Mucosa of stomach (tissue), 1 donor: ENCODE measurements around the gene BCL2L1.

Source experiments
- H3K27me3 ChIP-seq: one replicate; pipeline ENCODE4 v1.7.0; 2013; ENCODE audit warnings: mild to moderate bottlenecking, low read length; ENCODE audit not compliant: control insufficient read depth, insufficient read depth
- H3K36me3 ChIP-seq: one replicate; pipeline ENCODE4 v1.7.0; 2013; ENCODE audit warnings: low read length; ENCODE audit not compliant: control insufficient read depth, insufficient read depth
- H3K4me1 ChIP-seq: one replicate; pipeline ENCODE4 v1.7.0; 2013; ENCODE audit warnings: mild to moderate bottlenecking, low read length; ENCODE audit not compliant: control insufficient read depth, insufficient read depth
- H3K4me3 ChIP-seq: one replicate; pipeline ENCODE4 v1.7.0; 2013; ENCODE audit warnings: low read length
- H3K9ac ChIP-seq: one replicate; pipeline ENCODE4 v1.7.0; 2013; ENCODE audit warnings: mild to moderate bottlenecking, low read length, moderate library complexity
- H3K9me3 ChIP-seq: one replicate; pipeline ENCODE4 v1.7.0; 2013; ENCODE audit warnings: mild to moderate bottlenecking, low read length, moderate library complexity; ENCODE audit not compliant: control insufficient read depth
- donor health status: Pancreatic carcinoma.

The BCL2L1 gene

GRCh38 chr20:31679357-31680285 is 43.0 kb downstream of the BCL2L1 start:
- Histone ChIP-seq H3K9ac (no peak overlapping the region), H3K36me3 (no peaks in the 10 kb centered on the region), H3K4me1 (peaks cover 57% of the 10 kb centered on the region), H3K4me3 (no peak overlapping the region), H3K9me3 (no peaks in the 10 kb centered on the region), H3K27me3 (no peaks in the 10 kb centered on the region)

- Histone ChIP-seq H3K9me3 (no peaks in the 10 kb centered on the region), H3K36me3 (no peaks in the 10 kb centered on the region), H3K27me3 (no peaks in the 10 kb centered on the region), H3K4me3 (no peak overlapping the region), H3K4me1 (peaks cover 59% of the 10 kb centered on the region), H3K9ac (no peak overlapping the region)
These were observed 44.0 kb downstream of the BCL2L1 start for GRCh38 chr20:31678389-31679356.

DNA sequence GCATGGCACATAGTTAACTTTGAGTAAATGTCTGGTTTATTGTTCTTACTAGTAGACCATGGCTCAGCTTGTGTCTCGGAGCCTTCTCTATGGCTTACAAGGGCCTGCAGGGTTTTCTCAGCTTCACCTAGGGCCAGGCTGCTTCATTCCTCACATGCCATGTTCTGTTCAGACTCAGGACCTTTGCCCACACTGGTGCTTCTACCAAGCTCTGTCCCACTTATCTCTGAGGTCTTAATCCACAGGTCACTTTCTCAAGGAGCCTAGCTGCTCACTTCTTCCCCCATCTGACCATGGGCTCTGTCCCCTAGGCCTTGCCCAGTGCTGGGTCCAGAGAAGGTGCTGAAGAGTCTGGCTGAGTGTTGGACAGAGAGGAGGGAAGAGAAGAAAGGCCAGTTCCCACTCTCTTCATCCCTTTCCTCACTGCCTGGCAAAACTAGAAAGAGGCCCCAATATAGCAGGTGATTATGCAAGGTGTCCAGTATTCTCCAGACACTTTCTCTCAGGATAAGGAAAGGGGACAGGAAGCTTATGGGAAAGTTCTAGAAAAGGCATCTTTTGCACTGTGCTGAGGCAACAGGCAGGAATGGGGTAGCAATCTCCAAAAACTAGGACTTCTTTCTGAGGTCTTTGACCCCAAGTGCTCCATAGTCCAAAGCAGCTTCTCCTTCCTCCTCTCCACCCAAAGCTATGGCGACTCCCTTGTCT is 45.0 kb downstream of the BCL2L1 start:
- H3K9me3 ChIP-seq = no peaks in the 10 kb centered on the region
- H3K36me3 ChIP-seq = no peaks in the 10 kb centered on the region
- H3K9ac ChIP-seq = no peak overlapping the region
- H3K4me1 ChIP-seq = peaks cover 59% of the 10 kb centered on the region
- H3K27me3 ChIP-seq = no peaks in the 10 kb centered on the region
- no peak overlapping the region for H3K4me3 ChIP-seq

DNA sequence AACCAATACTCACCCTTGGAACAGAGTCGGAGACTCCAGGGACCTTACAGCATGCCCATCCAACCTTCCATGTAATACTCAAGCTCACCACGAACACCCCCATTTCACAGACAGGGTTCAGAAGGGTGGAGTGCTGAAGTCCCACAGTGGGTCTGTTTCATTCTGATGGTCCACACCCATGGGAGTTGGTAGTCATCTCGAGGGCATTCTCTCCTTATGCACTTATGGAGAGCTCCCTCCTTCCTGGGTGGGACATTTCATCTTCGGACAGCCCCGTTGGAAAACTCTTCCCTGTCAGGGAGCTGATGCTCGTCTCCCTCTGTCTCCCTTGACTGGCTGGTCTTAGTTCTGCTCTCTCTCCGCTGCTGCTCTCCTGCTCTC is 46.1 kb downstream of the BCL2L1 start:
- H3K9ac ChIP-seq = no peak overlapping the region
- no peaks in the 10 kb centered on the region for H3K36me3 ChIP-seq
- H3K9me3 ChIP-seq = no peaks in the 10 kb centered on the region
- H3K27me3 ChIP-seq = no peaks in the 10 kb centered on the region
- peaks cover 59% of the 10 kb centered on the region for H3K4me1 ChIP-seq
- peak overlapping the region; percentile 4 for H3K4me3 ChIP-seq

DNA sequence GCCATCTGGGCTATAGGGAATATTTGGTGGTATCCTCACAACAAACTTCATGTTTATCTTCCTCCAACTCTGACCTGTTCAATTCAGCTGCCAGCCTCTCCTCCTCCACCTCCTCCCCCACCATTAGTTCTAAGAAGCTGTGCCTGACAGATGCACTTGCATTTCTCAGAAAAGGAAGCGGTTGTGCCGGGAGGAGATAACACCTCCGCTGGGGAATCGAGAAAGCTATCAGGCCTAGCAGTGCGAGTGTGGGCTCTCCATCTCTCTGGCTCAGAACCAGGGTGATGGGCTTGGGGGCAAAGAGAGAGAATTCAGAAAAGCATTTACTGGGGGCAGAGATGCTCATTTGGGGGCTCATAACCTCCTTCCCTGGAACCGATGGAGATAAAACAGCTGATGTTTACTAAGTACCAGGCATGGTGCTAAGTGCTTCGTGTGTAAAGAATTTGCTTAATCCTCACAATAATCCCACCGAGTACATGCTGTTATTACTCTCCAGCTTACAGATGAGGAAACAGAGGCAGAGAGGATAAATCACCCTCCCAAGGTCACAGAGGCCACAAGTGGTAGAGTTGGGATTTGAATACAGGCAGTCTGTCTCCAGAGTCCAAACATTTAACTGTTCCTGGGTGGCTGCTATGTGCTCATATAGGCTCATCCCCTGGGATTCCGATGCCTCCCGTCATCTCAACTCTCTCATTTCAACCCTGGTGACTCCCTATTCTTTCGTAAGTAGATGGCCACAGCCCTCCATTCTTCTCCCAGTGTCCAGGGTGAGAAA is 46.6 kb downstream of the BCL2L1 start:
- Histone ChIP-seq H3K4me1 (peaks cover 65% of the 10 kb centered on the region), H3K9me3 (no peaks in the 10 kb centered on the region), H3K9ac (no peak overlapping the region), H3K36me3 (no peaks in the 10 kb centered on the region), H3K27me3 (no peaks in the 10 kb centered on the region), H3K4me3 (peak overlapping the region; percentile 4)

GRCh38 chr20:31674895-31675827 is 47.5 kb downstream of the BCL2L1 start:
- H3K4me1 ChIP-seq = peaks cover 68% of the 10 kb centered on the region
- no peaks in the 10 kb centered on the region for H3K36me3 ChIP-seq
- H3K27me3 ChIP-seq = no peaks in the 10 kb centered on the region
- no peaks in the 10 kb centered on the region for H3K9me3 ChIP-seq
- H3K4me3 ChIP-seq = no peak overlapping the region
- H3K9ac ChIP-seq = peak overlapping the region; percentile 24

DNA sequence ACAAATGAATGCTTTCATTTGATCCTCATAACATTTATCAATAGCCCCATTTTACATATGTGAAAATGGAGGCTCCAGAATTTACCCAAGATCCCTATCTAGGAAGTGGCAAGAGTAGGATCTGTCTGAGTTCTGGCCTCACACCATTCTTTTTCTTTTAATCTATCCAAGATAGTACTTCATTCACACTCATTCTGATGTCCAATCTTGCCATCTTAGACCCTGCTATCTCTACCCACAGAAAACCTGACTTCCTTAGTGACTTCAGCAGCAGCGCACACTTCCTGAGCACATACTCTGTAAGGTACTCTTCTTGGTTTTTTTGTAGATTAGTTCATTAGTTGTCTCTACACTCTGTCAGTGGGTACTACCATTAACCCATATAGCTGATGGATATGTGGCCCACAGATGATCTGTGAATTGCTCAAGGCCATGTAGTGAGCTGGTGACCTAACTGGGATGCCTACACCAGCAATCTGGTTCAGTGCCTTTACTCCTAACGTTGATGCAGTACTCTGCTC is 48.7 kb downstream of the BCL2L1 start:
- peaks cover 64% of the 10 kb centered on the region for H3K4me1 ChIP-seq
- no peaks in the 10 kb centered on the region for H3K27me3 ChIP-seq
- H3K4me3 ChIP-seq = no peak overlapping the region
- no peaks in the 10 kb centered on the region for H3K36me3 ChIP-seq
- H3K9me3 ChIP-seq = no peaks in the 10 kb centered on the region
- H3K9ac ChIP-seq = no peak overlapping the region

DNA sequence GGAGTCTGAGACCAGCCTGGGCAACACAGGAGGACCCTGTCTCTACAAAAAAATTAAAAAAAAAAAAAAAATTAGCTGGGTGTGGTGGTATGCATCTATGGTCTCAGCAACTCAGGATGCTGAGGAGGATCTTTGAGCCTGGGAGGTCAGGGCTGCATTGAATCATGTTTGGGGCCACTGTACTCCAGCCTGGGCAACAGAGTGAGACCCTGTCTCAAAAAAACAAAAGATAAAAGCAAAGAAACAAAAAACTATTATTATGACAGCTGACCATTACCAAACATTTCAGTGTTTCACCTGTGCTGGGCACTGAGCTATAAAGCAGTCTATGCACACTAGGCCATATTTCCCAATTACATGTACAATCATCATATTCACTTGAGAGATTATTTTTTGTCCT is 49.2 kb downstream of the BCL2L1 start:
- Histone ChIP-seq H3K4me1 (peaks cover 59% of the 10 kb centered on the region), H3K27me3 (no peaks in the 10 kb centered on the region), H3K9me3 (no peaks in the 10 kb centered on the region), H3K4me3 (no peak overlapping the region), H3K36me3 (no peaks in the 10 kb centered on the region), H3K9ac (no peak overlapping the region)

DNA sequence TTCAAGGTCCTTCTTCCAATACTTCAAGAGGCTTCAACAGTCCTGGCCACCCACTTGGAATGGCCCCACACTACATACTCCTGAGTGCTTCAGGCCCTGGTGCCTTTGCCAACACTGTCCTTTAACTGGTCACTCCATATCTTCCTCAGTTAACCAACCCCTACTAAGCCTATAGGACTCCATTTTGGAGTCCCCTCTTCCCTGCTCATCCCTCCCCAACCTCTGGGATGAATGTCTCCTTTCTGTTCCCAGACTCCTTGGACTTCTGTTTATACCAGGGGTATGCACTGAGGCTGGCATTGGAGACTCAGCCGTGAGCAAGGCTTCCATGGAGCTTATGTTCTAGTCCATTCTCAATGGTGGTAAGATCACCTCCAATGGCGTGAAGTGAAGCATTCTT is 51.3 kb downstream of the BCL2L1 start:
- H3K9me3 ChIP-seq = no peaks in the 10 kb centered on the region
- H3K4me3 ChIP-seq = no peak overlapping the region
- H3K9ac ChIP-seq = peak overlapping the region; percentile 57
- H3K27me3 ChIP-seq = no peaks in the 10 kb centered on the region
- H3K4me1 ChIP-seq = peaks cover 47% of the 10 kb centered on the region
- no peaks in the 10 kb centered on the region for H3K36me3 ChIP-seq

DNA sequence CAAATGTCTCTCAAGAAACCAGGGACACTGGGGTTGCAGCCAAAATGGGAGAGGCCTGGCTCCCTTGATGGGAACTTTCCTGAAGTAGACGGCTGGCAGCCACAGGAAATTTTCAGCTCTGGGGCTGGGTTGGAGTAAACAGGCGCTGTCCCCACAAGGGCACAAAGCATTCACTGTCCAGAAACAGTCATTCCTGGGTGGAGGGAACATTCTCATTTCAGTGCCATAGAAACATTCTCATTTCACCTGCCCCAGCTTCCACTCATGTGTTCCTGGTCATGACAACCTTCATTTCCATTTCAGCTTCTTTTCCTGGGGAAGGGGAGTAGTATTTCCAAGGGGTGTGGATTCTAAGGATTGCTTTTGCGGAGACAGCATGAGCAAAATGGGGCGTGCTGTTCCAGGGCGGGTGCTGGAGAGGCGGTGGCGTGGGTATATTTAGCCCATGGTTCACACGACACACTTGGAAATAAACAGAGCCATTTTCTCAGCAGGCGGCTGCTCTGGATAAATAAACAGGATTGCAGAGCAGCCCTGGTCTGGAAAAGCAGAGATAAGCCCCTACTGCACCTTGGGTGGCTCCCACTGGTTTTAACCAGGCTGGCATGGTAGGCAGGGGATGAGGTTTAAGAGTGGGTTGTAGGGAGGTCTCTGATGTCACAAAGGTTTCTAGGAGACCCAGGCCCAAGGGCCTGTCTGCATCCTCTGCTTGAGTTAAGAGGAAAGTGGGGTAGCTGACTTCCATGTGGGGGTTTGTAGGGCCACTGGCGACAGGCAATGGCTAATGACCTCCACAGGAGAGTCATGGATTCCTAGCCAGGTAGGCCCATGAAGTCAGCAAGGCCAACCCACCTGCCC is 52.1 kb downstream of the BCL2L1 start:
- no peaks in the 10 kb centered on the region for H3K36me3 ChIP-seq
- no peaks in the 10 kb centered on the region for H3K27me3 ChIP-seq
- H3K4me3 ChIP-seq = peak overlapping the region; percentile 4
- peak overlapping the region; percentile 57 for H3K9ac ChIP-seq
- no peaks in the 10 kb centered on the region for H3K9me3 ChIP-seq
- peaks cover 44% of the 10 kb centered on the region for H3K4me1 ChIP-seq
